HEK293 (cell line): ENCODE results near the gene ZBTB37.
"Not testable (repeated sequence)": the region's sequence is repeated elsewhere in the genome, so short reads cannot be mapped to it uniquely, and the experiment has no call there.

ENCODE experiments used
- CTCF ChIA-PET: fragments of 350-600 bp; formaldehyde crosslinking; extraction: SDS; loops from one replicate; lab custom pipeline; 2021; ENCODE audit warnings: antibody characterized with exemption; lab: Yijun Ruan, JAX
- POLR2A ChIA-PET: fragments of 300-600 bp; formaldehyde crosslinking; extraction: SDS; loops from one replicate; lab custom pipeline; 2020; ENCODE audit warnings: antibody characterized with exemption, inconsistent platforms; lab: Yijun Ruan, JAX
- H3K27ac ChIP-seq: fragments of 200-500 bp; sonication (Bioruptor generic); 2 replicates; pipeline ENCODE4 v1.5.1; 2014; ENCODE audit warnings: low read depth, low read length, control low read depth, inconsistent platforms; ENCODE audit errors: extremely low read depth
- H3K36me3 ChIP-seq, 2 experiments: fragments of 200-500 bp in 1 of 2; sonication (Bioruptor generic) in 1 of 2; 1 replicate in 1 of 2; 2 replicates in 1 of 2; pipeline ENCODE4 v1.5.1; 2014 to 2017; ENCODE audit warnings: inconsistent platforms in 2 of 2, low read length in 2 of 2; ENCODE audit not compliant: control insufficient read depth in 2 of 2, insufficient read depth in 1 of 2
- H3K4me1 ChIP-seq: fragments of 200-500 bp; sonication (Bioruptor generic); 2 replicates; pipeline ENCODE4 v1.5.1; 2014; ENCODE audit warnings: mild to moderate bottlenecking, low read length, inconsistent platforms; ENCODE audit not compliant: control insufficient read depth, insufficient read depth
- H3K4me3 ChIP-seq: 2 replicates; pipeline ENCODE4 v1.5.1; 2011; ENCODE audit warnings: low read depth, mild to moderate bottlenecking, control low read depth, low read length, moderate library complexity
- H3K9me3 ChIP-seq: fragments of 200-500 bp; sonication (Bioruptor generic); 2 replicates; pipeline ENCODE4 v1.5.1; 2014; ENCODE audit warnings: low read depth, low read length, inconsistent platforms; ENCODE audit not compliant: control insufficient read depth, insufficient read depth
- HIC1 ChIP-seq: fragments of 450-650 bp; formaldehyde crosslinking; IDR thresholded peaks from 2 replicates; pipeline ENCODE4 v1.5.1; 2016; ENCODE audit warnings: missing biosample characterization, missing genetic modification characterization
- REST ChIP-seq: fragments of 450-650 bp; formaldehyde crosslinking; IDR thresholded peaks from 2 replicates; pipeline ENCODE4 v1.5.1; 2016; ENCODE audit warnings: missing biosample characterization, missing genetic modification characterization
- ZNF362 ChIP-seq: fragments of 450-650 bp; formaldehyde crosslinking; IDR thresholded peaks from 2 replicates; pipeline ENCODE4 v1.5.1; 2016; ENCODE audit warnings: missing biosample characterization, missing genetic modification characterization
- ZNF518A ChIP-seq: fragments of 450-650 bp; formaldehyde crosslinking; conservative IDR thresholded peaks from 2 replicates; pipeline ENCODE4 v1.5.1; 2016; ENCODE audit warnings: low read depth, missing biosample characterization, missing genetic modification characterization
- ZNF580 ChIP-seq: fragments of 450-650 bp; formaldehyde crosslinking; IDR thresholded peaks from 2 replicates; pipeline ENCODE4 v1.5.1; 2016; ENCODE audit warnings: missing biosample characterization, missing genetic modification characterization
- ZNF600 ChIP-seq: fragments of 450-650 bp; formaldehyde crosslinking; IDR thresholded peaks from 2 replicates; pipeline ENCODE4 v1.5.1; 2016; ENCODE audit warnings: missing biosample characterization, missing genetic modification characterization

Gene ZBTB37

GRCh38 chr1:173861731-173862145 lies 6.4 kb upstream of the ZBTB37 start:
- Histone ChIP-seq H3K4me3 (no peak overlapping the region), H3K4me1 (no peaks in the 10 kb centered on the region), H3K9me3 (no peaks in the 10 kb centered on the region), H3K36me3 (peaks cover 33 to 86% of the 10 kb centered on the region in 2 experiments), H3K27ac (no peak overlapping the region)
- peak; percentile 11; the same call in 1 of the 2 replicates for TF ChIP-seq ZNF362 (tag by site-specific recombination)
- TF ChIP-seq ZNF518A (tag by site-specific recombination) = no peak
- ChIA-PET CTCF (interaction anchor here (0.7 kb wide), 1 partner anchor 927 kb away, joined by 3 read pairs; no protein-coding TSS in a partner anchor), POLR2A (interaction anchor here (0.6 to 2.8 kb wide), 7 partner anchors 10 to 1374 kb away, joined by 3 to 11 read pairs (median 4); partner anchors contain the start of genes KLHL20 and PRDX6)

GRCh38 chr1:173862146-173862768 lies 5.9 kb upstream of the ZBTB37 start:
- H3K4me1 ChIP-seq, H3K9me3 ChIP-seq, H3K27ac ChIP-seq, H3K4me3 ChIP-seq: not testable (repeated sequence)
- TF ChIP-seq REST (0 out of 2 replicates have a peak, but pooled peaks have one; percentile 8), HIC1 (tag by site-specific recombination) (0 out of 2 replicates have a peak, but pooled peaks have one; percentile 27), ZNF580 (tag by site-specific recombination) (peak; percentile 68; the same call in 1 of the 2 replicates), ZNF600 (tag by site-specific recombination) (0 out of 2 replicates have a peak, but pooled peaks have one; percentile 13)
- ChIA-PET POLR2A (interaction anchor here (0.6 to 2.8 kb wide), 7 partner anchors 10 to 1375 kb away, joined by 3 to 11 read pairs (median 4); partner anchors contain the start of genes KLHL20 and PRDX6), CTCF (interaction anchor here (0.7 kb wide), 1 partner anchor 927 kb away, joined by 3 read pairs; no protein-coding TSS in a partner anchor)
- peaks cover 37 to 86% of the 10 kb centered on the region in 2 experiments for H3K36me3 ChIP-seq
